Activated CD8-positive, alpha-beta T cell treated with anti-CD3 and anti-CD28 coated beads for 36 hours (primary cell): ENCODE measurements around the gene DGKE. TPM values are rescaled to one million over a fixed set of nuclear protein-coding genes. Genes with fewer than 3 reads are reported as not detected.
A peak's percentile ranks its signal among the peaks of the same experiment; 100 is the strongest.

Source experiments
- ATAC-seq: fragments of 200-7000 bp; cut with Tn5 transposase; one replicate; pipeline ENCODE4 v1.10.0; 2021; ENCODE audit warnings: mild to moderate bottlenecking, moderate library complexity
- CTCF ChIA-PET: fragments of 350-600 bp; sonication (Branson Sonifier 250); formaldehyde crosslinking; loops from one replicate; lab custom pipeline; 2021; ENCODE audit warnings: antibody characterized with exemption; lab: Charles Lee
- POLR2A ChIA-PET: fragments of 350-600 bp; sonication (Branson Sonifier 250); formaldehyde crosslinking; loops from one replicate; lab custom pipeline; 2021; ENCODE audit warnings: antibody characterized with exemption; lab: Charles Lee
- DNase-seq: peaks from one replicate; pipeline ENCODE4 v3.0.0-alpha.2; 2020
- H3K27ac Mint-ChIP-seq: one replicate; pipeline ENCODE4 v1.8.0; 2021; ENCODE audit warnings: mild to moderate bottlenecking, mixed read lengths
- H3K27me3 Mint-ChIP-seq: one replicate; pipeline ENCODE4 v1.8.0; 2021; ENCODE audit warnings: mixed read lengths
- H3K36me3 Mint-ChIP-seq: one replicate; pipeline ENCODE4 v1.8.0; 2021; ENCODE audit warnings: low read depth, mixed read lengths
- H3K4me1 Mint-ChIP-seq: one replicate; pipeline ENCODE4 v1.8.0; 2021; ENCODE audit warnings: low read depth, mixed read lengths
- H3K4me3 Mint-ChIP-seq: one replicate; pipeline ENCODE4 v1.8.0; 2021; ENCODE audit warnings: mild to moderate bottlenecking, moderate library complexity, mixed read lengths
- H3K9me3 Mint-ChIP-seq: one replicate; pipeline ENCODE4 v1.8.0; 2021; ENCODE audit warnings: mixed read lengths
- CTCF ChIP-seq: fragments of 200-600 bp; IDR thresholded peaks from one replicate; pipeline ENCODE4 v1.8.0; 2022; ENCODE audit warnings: antibody characterized with exemption, mild to moderate bottlenecking
- intact Hi-C: fragments of 100-400 bp; cut with micrococcal nuclease; formaldehyde crosslinking; loops from one replicate; pipeline ENCODE4 v1.10.0; 2022
- total RNA-seq, 2 experiments: library from RNA; stranded (reverse); gene quantifications; one replicate each; pipeline ENCODE4 v1.2.3, GENCODE V29; 2021

The DGKE gene
- total RNA-seq, 2 experiments from 2014 or later: 25.1 to 29.0 TPM

GRCh38 chr17:56830726-56831368, 3.1 kb upstream of the DGKE start:
- intact Hi-C loops: no loop called here
- H3K27me3 Mint-ChIP-seq: no peaks in the 10 kb centered on the region
- no peaks in the 10 kb centered on the region for H3K9me3 Mint-ChIP-seq
- DNase-seq (no peak), ATAC-seq (no peak)
- no peak overlapping the region for H3K27ac Mint-ChIP-seq
- POLR2A ChIA-PET: no interaction called here
- H3K4me1 Mint-ChIP-seq: peaks cover 28% of the 10 kb centered on the region
- peaks cover 25% of the 10 kb centered on the region for H3K36me3 Mint-ChIP-seq
- CTCF ChIA-PET: interaction anchor here (2.3 kb wide), 1 partner anchor 11 kb away, joined by 12 read pairs; no protein-coding TSS in a partner anchor
- H3K4me3 Mint-ChIP-seq: no peak overlapping the region
- no peak for TF ChIP-seq CTCF

GRCh38 chr17:56831369-56832095, 2.4 kb upstream of the DGKE start:
- ATAC-seq: no peak
- peaks cover 29% of the 10 kb centered on the region for H3K36me3 Mint-ChIP-seq
- H3K27ac Mint-ChIP-seq: no peak overlapping the region
- no peaks in the 10 kb centered on the region for H3K27me3 Mint-ChIP-seq
- ChIA-PET CTCF (interaction anchor here (1.2 to 2.3 kb wide), 2 partner anchors 12 to 14 kb away, joined by 3 to 12 read pairs; no protein-coding TSS in a partner anchor), POLR2A (interaction anchor here (1.6 kb wide), 1 partner anchor 10 kb away, joined by 4 read pairs; no protein-coding TSS in a partner anchor)
- H3K4me1 Mint-ChIP-seq: peaks cover 32% of the 10 kb centered on the region
- DNase-seq: no peak
- no peaks in the 10 kb centered on the region for H3K9me3 Mint-ChIP-seq
- peak overlapping the region; percentile 90 for H3K4me3 Mint-ChIP-seq
- intact Hi-C loops: no loop called here
- TF ChIP-seq CTCF: no peak

DNA sequence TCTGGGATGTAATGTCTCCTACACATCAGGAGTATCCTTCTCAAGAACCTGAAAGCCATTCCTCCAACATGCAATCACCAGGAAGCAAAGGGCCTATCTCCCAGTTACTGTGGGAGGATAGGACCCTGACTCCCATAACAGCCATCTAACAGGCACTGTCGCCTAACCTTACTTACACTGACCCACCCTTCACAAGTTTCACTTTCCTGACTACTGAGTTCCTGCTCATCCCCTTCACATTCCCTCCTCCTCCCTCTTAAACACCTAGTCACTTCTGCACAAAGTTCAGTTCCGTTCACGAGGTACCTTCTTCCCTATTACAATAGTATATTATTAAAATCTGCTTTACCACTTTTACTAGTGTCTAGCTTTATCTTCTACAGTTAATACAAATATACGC, 1.5 kb upstream of the DGKE start:
- no peak for TF ChIP-seq CTCF
- no peak for DNase-seq
- ChIA-PET POLR2A (interaction anchor here (1.3 to 1.8 kb wide), 5 partner anchors 9 to 253 kb away, joined by 3 to 5 read pairs (median 4); partner anchors contain the start of genes AKAP1 and TRIM25), CTCF (interaction anchor here (1.2 to 2.3 kb wide), 2 partner anchors 13 to 14 kb away, joined by 3 to 12 read pairs; no protein-coding TSS in a partner anchor)
- no peaks in the 10 kb centered on the region for H3K27me3 Mint-ChIP-seq
- H3K9me3 Mint-ChIP-seq: no peaks in the 10 kb centered on the region
- ATAC-seq: no peak
- peak overlapping the region; percentile 90 for H3K4me3 Mint-ChIP-seq
- intact Hi-C loops: no loop called here
- H3K4me1 Mint-ChIP-seq: peaks cover 40% of the 10 kb centered on the region
- H3K36me3 Mint-ChIP-seq: peaks cover 37% of the 10 kb centered on the region
- peak overlapping the region; percentile 26 for H3K27ac Mint-ChIP-seq

GRCh38 chr17:56833057-56833808, 718 bp upstream of the DGKE start:
- H3K36me3 Mint-ChIP-seq: peaks cover 42% of the 10 kb centered on the region

More at GRCh38 chr17:56833057-56833808, 718 bp upstream of the DGKE start:
- H3K27me3 Mint-ChIP-seq: no peaks in the 10 kb centered on the region
- POLR2A ChIA-PET: interaction anchor here (1.2 to 1.8 kb wide), 8 partner anchors 9 to 252 kb away, joined by 3 to 5 read pairs (median 4); partner anchors contain the start of genes AKAP1 and TRIM25
- peak overlapping the region; percentile 85 for H3K27ac Mint-ChIP-seq
- peak overlapping the region; percentile 94 for H3K4me3 Mint-ChIP-seq
- peak; percentile 62 for ATAC-seq
- peak; percentile 75 for DNase-seq
- CTCF ChIA-PET: interaction anchor here (1.7 to 2.3 kb wide), 4 partner anchors 8 to 81 kb away, joined by 4 to 12 read pairs (median 6); partner anchors contain the start of gene TRIM25
- no peak for TF ChIP-seq CTCF
- peaks cover 47% of the 10 kb centered on the region for H3K4me1 Mint-ChIP-seq
- intact Hi-C loops: no loop called here
- no peaks in the 10 kb centered on the region for H3K9me3 Mint-ChIP-seq
